ENCODE results near the gene JUND. TPM values are rescaled to one million over a fixed set of nuclear protein-coding genes. Genes with fewer than 3 reads are reported as not detected.

Gene JUND
- total RNA-seq, 1 donor from 2014 or later: 308 TPM

DNA sequence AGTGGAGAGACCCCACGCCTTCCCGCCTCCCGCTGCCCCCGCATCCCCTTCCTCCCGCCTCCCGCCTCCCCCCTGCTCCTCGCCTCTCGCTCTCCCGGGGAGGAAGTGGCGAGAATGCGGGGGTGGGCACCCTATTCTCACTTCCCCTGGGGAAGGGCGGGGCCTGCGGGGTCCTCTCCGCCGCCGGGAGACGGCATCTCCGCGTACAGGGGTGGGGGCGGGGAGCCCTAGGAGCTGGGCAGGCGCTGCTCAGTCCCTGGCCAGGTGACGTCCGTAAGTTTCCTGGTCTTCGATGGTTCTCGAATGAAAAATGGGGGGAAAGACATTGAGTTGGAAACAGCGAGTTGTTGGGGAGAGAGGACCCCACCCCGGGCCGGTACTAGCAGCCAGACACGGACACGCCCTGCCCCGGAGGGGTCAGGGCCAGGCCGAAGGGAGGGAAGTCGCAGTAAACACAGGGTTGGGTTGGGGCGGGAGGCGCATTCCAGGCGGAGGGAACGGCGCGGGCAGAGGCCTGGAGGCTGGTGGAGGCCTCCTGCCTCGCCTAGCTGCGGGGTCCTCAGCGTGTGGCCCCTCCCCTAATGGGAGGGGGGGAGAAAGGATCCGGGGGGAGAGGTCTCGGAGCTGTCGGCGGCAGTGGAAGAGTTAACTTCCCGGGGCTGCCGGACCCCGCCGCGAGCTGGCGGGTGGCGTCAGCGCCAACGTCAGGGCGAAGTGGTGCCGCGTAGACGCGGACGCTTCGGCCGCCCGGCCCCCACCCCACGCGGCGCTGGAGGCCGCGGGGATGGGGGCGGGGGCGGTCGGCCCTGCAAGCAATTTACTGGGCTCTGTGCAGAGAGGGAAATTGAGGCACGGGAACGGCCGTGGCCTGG, 10.4 kb upstream of the JUND start:
- intact Hi-C loops (cut with micrococcal nuclease): loop anchor here (1.0 to 2.0 kb wide), 2 partner anchors 13 to 31 kb away; partner anchors contain the start of gene LSM4

DNA sequence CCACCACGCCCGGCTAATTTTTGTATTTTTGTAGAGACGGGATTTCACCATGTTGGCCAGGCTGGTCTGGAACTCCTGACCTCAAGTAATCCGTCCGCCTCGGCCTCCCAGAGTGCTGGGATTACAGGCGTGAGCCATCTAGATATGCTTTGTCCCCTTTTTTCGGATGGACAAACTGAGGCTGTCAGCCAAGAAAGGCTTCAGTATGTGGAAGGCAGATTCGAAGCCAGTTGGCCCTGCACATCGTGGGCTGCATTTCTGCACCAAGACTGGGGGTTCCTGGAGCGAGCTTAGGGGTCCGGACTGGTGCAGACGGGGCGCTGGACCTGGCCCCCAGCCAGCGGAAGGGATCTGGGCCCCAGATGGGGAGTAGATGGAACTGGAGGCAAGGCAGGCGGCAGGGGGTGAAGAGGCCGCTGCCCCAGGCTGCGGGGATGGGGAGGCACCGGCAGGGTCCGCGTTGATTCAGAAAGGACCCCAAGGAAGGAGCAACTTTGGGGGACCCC, 9.7 kb upstream of the JUND start:
- intact Hi-C loops (cut with micrococcal nuclease): loop anchor here (1.0 kb wide), 1 partner anchor 32 kb away; the partner anchor contains the start of gene LSM4

DNA sequence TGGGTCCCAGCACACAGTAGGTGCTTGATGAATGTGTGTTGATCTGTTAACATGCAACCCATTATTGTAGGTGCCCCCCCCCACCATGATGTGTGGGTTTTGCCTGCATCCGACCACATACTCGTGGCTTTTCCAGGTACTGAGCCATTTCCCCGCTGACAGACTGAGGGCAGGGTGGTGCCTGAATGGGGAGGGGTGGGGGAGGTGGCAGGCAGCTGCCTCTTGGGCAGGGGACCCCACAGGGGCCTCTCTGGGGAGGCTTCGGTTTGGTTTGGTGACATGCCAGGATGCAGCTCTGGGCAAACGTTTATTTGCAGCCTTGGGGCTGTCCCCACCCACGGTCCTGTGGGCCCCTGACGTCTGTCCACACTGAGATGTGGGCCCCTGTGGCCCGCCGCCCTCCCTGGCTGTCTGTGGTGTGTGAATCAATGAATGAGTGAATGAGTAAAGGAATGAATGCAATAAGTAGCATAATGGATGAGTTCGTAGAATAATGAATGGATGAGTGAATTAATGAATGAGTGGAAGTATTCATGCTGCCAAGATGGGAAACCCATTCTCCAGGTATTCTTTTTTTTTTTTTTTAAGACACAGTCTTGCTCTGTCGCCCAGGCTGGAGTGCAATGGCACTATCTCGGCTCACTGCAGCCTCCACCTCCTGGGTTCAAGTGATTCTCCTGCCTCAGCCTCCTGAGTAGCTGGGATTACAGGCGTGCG, 9.0 kb upstream of the JUND start:
- intact Hi-C loops (cut with micrococcal nuclease): loop anchor here (1.0 kb wide), 3 partner anchors 8 to 33 kb away; partner anchors contain the start of gene LSM4

DNA sequence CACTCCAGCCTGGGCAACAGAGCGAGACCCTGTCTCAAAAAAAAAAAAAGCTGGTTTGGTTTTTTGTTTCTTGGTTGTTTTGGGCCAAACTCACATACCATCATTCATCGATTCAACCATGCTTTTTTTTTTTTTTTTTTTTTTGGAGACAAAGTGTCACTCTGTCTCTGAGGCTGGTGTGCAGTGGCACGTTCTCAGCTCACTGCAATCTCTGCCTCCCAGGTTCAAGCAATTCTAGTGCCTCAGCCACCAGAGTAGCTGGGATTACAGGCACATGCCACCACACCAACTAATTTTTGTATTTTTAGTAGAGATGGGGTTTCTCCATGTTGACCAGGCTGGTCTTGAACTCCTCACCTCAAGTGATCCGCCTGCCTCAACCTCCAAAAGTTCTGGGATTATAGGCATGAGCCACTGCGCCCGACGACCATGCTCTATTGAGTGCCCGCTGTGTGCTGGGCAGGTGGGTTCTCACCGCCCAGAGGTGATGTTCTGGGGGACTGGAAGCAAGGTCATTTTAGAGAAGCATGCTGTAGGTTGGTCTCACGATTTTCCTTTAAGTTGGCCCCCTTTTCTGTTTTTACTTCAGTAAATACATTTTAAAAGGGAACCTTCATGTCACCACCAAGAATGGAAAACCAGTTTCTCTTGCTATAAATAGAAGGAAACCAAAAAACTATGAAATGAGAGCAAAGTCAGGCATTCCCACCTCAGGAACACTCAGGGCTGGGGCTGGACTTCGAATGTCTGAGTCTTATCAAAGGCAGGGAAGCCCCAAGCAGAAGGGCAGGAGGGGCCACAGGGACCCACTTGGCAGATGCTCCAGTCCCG, 8.3 kb upstream of the JUND start:
- intact Hi-C loops (cut with micrococcal nuclease): loop anchor here (1.0 kb wide), 2 partner anchors 7 to 14 kb away; no protein-coding TSS in a partner anchor

DNA sequence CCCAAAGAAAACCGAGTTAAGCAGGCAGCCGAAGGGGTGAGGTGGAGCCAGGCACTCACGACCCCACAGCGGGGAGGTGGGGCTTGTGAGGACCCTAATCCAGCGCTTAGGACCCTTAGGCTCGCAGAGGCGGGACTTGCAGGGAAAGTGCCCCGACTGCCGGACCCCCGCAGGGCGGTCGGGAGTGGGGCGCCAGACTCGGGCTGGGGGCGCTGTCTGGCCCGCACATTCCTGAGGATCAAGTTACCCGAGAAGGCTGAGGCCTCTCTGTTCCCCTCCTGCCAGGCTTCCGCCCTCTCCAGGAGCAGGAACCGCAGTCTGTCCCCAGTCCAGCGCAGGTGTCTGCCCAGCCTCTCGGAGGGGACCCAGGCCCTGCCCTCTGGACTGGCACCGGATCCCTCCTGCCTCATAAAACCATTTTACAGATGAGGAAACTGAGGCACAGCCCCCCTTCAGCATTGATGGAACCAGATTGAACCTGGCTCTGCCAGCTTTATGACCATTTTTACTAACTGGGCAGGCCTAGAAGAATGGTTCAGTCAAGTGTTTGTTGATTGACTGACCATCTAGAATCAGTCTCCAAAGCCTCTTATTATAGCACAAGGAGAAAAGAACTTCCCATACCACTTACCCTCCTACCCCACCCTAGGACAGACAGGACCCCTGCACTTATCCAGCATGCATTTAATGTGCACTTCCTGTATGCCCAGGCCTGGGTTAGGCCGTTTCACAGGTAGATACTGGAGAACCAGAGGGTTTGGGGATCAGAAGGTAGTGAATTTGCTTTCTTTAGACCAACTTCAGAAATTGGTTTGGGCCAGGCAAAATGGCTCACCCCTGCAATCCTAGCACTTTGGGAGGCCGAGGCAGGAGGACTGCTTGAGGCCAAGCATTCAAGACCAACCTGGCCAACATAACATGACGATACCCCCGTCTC, 6.7 kb upstream of the JUND start:
- intact Hi-C loops (cut with micrococcal nuclease): no loop called here

DNA sequence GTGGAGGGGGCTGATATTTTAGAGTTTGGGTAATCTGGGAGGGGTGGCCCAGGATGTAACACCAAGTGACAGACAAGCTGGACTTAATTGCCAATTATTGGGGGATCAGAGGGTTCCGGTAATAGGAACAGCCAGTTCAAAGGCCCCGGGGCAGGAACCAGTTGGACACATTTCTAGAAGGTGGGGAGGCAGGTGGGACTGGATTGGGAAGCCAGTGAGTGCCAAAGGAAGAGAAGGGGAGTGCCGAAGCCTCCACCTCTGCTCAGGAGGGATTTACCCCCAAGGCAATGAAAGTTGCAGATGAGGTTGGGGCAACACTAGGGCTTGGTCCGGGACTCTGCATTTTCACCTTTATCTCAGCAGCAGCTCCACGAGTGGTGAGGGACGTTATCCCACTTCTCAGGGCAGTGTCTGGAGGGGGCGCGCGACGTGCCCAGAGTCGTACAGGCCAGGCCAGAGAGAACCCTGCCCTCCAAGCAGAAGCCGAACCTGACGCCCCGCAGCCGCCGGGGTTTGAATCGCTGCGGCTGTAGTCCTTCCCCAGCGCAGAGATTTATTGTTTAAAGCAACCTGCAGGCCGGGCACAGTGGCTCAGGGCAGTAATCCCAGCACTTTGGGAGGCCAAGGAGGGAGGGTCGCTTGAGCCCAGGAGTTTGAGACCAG, 5.7 kb upstream of the JUND start:
- intact Hi-C loops (cut with micrococcal nuclease): no loop called here

DNA sequence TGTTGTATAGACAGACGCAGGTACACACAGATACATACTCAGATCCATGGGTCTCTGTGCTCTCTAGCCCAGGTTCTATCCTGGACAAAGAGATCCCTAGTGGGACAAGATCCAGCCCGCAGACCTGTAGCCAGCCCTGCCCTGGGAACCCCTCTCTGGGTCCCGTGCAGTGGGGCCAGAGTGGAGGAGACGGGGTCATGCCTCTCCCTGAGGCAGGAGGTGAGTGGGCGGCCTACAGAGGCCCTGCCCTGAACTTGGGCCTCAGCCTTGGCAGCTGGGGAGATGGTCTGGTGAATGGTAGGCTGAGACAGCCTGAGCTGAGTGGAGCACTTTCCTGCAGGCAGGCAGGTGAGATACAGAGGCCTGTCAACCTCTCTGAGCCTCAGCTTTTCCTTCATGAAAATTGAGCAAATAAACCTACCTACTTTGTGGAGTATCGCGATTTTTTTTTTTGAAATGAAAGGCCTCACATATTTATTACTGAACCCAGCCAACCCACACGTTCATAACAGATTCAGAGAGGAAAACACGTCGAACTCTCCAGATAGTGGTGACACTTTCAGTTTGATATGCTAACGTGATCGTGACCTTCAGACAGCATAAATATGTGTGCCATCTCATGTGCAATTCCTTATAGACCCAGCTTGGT, 3.4 kb upstream of the JUND start:
- intact Hi-C loops (cut with micrococcal nuclease): no loop called here

DNA sequence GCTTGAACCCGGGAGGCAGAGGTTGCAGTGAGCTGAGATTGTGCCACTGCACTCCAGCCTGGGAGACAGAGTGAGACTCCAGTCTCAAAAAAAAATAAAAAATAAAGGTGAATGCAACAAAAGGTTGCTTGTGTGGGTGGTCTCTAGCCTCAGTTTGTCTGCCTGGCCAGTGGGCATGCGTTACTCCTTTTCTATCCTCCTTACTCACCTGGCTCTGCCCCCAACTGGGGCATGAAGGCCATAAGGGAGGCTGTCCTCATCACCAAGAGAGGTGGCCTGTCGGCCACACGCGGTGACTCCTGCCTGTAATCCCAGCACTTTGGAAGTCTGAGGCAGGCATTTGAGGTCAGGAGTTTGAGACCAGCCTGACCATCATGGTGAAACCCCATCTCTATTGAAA, 1.9 kb upstream of the JUND start:
- intact Hi-C loops (cut with micrococcal nuclease): no loop called here

DNA sequence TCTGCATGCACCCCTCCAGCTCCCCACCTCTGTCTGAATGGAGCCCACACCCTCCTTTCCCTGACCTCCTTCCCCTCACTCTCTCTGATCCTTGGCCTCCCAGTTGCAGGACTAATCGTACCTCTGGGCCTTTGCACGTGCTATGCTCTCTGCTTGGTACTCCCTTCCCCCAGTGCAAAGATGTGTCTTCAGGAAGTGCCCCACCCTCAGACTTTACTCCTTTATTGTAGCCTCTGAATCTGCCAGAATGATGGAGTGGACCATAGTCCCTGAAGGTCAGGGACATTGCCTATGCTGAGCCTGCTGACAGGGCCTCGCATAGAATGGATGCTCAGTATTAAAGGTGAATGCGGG, 1.3 kb upstream of the JUND start:
- intact Hi-C loops (cut with micrococcal nuclease): loop anchor here (1.0 kb wide), 1 partner anchor 8 kb away; no protein-coding TSS in a partner anchor

DNA sequence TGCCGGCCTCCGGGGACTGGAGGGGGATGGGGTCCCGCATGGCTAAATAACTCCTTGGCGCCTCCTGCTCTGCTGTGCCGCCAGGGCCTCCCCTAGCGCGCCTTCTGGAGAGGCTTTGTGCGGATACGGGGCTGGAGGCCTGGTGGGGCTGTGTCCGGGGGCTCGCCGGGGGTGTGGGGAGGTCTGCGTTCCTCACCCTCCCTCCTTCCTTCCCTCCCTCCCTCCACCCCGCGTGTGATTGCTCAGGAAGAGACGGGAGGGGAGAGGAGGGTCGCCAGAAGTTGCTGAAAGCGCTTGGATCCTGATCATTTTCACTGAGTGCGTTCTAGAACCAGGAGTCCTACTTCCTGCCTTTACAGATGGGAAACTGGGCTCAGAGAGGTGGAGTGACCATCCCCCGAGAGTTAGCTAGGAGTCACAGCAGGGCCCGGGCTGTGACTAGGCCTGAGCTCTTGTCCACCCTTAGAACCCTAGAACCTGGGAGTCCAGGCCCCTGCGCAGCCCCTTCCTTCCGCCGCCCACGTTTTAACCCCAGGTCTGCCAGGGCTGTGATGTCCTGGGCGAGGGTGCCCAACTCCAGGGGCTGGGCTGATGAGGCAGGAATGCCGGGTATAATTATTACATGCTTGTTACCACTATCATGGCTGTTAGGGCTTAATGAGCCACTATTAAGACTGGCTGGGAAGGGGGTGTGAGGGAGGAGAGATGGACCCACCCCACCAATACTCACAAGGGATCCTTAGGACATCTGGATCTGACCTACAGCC, 782 bp upstream of the JUND start:
- intact Hi-C loops (cut with micrococcal nuclease): loop anchor here (1.0 kb wide), 1 partner anchor 8 kb away; no protein-coding TSS in a partner anchor

DNA sequence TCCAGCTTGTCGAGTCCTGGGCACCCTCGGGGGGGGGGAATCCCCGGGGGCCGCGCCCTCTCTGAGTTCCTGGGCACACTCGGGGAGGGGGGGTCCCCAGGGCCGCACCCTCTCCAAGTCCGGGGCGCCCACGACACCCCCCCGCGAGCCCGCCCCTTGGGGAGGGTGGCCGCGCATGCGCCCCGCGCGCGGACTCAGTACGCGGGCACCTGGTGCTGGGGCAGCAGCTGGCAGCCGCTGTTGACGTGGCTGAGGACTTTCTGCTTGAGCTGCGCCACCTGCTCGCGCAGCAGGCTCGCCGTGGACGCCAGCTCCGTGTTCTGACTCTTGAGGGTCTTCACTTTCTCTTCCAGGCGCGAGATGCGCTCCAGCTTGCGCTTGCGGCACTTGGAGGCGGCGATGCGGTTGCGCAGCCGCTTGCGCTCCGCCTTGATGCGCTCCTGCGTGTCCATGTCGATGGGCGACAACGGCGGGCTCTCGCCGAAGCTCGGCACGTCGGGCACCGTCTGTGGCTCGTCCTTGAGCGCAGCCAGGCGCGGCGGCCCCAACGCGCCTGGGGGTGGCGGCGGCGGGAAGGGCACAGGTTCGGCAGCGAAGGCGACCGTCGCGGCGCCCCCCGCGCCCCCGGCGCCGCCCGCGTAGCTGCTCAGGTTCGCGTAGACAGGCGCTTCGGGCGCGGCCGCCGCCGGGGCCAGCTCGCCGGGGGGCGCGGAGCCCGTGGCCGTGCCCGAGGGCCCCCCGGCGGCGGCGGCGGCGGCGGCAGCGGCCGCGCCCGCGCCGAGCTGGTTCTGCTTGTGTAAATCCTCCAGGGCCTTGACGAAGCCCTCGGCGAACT, 958 bp downstream of the JUND start:
- intact Hi-C loops (cut with micrococcal nuclease): no loop called here

DNA sequence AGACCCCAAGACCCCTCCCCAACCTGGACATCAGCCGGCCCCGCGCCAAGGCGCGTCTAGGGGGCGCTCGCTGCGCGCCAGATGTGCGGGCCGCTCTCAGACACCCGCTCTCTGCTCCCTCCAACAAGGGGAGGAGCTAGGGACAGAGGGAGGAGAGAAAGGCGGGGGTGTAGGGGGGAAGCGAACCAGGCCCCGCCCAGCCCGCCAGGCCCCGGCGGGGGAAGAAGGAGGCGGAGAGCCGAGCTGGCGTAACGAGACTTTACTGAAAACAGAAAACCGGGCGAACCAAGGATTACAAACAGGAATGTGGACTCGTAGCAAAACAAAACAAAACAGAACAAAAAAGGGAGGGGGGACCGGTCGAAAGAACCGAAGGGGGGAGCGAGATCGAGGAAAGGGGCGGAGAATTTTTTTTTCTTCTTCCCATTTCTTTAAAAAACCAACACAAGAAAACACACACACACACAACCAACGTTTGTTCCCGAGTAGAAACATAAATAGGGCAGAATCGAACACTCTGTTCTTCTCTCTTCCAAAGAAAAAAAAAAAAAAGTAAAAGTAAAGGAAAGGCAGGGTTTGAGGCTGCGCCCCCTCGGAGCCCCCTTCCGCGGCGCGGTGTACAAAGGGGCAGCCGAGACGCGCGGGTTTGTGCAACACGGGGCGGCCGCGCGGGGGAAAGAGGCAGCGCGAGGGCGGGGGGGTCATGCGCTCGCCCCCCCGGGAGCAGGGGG, 1.7 kb downstream of the JUND start:
- intact Hi-C loops (cut with micrococcal nuclease): loop anchor here (1.0 to 5.0 kb wide), 4 partner anchors 13 to 138 kb away; partner anchors contain the start of genes LSM4 and SSBP4

DNA sequence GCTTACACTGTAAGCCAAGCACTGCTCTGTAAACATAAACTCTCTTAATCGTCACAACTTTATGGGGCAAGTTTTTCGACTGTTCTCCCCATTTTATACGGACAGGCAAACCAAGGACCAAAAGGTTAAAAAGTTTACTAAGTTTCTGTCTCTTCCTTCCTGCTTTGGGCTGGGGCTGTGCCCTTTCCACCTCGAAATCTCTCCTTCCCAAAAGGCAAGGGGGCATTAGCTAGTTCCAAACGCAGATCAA, 2.2 kb downstream of the JUND start:
- intact Hi-C loops (cut with micrococcal nuclease): loop anchor here (1.0 to 5.0 kb wide), 4 partner anchors 14 to 138 kb away; partner anchors contain the start of genes LSM4 and SSBP4

DNA sequence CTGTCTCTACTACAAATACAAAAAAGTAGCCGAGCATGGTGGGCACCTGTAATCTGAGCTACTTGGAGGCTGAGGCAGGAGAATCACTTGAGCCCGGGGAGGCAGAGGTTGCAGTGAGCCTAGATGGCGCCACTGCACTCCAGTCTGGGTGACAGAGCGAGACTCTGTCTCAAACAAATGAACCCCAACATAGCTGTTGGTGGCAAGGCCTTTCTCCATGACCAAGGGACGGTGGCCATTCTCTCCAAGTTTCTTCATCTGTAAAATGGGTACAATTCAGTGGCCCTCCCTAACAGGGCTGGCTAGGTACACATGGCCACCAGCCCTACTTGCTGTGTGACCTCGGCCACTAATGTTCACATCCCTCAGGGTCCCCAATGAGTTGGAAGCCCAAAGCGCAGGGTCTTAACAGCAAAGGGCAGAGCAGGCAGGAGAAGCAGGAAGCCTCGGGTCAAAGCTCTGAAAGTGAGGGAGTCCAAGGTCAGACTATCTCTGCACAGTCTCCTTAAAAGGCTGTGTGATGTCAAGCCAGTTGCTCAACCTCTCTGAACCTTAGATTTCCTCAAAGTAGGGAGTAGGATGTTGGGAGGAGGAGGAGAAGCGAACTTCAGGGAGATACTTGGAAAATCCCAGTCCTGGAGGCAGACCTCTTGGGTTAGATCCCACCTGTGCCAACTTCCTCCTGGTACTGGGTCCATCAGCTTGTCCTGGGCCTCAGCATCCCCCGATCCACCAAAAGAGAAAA, 2.7 kb downstream of the JUND start:
- intact Hi-C loops (cut with micrococcal nuclease): loop anchor here (1.0 to 5.0 kb wide), 4 partner anchors 14 to 139 kb away; partner anchors contain the start of genes LSM4 and SSBP4

DNA sequence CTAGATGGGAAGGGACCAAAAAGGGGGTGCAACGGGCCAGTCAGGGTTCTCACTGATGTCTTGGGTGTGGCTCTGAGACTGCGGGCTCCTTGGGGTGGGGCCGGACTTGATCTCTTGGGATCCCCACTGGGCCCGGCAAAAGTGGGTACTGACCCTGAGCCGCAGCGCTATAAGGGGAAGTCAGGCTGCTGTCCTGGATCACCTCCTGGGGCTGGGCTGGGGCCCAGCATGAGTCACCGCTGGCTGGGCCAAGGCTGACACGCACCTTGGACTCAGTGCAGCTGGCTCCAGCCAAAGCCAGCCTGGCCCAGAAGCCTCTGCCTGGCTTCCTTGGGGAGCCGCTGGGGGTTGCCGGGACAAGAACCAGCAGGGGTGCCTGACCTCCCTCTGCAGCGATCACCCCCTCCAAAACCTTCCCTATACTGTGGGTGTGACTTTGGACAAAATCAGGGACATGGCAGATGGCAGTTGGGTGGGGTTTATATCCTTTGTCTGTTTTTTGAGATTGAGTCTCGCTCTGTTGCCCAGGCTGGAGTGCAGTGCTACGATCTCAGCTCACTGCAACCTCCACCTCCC, 6.6 kb downstream of the JUND start:
- intact Hi-C loops (cut with micrococcal nuclease): loop anchor here (5.0 kb wide), 1 partner anchor 142 kb away; the partner anchor contains the start of gene SSBP4

All from T-helper 2 cell treated with Interferon-gamma antibody and Interleukin-4, amounts not matched to agents 100 ng/mL and 5 ng/mL, for 36 hours (primary cell).